Mammary epithelial cell (primary cell): Measurements from ENCODE around the gene MRPS33.

Experiments used
- CTCF ChIP-seq, 2 donors: IDR thresholded peaks in 1 of 2; conservative IDR thresholded peaks in 1 of 2; 2 replicates each; pipeline ENCODE4 v1.5.1; 2011 to 2012; ENCODE audit warnings: inconsistent platforms in 2 of 2, low read length in 2 of 2, mild to moderate bottlenecking in 2 of 2, control low read depth in 1 of 2, low read depth in 1 of 2; ENCODE audit not compliant: insufficient read depth in 1 of 2; ENCODE audit errors: extremely low read depth in 1 of 2
- EZH2 ChIP-seq: IDR thresholded peaks from 2 replicates; pipeline ENCODE4 v1.6.1; 2012; ENCODE audit warnings: low read length, inconsistent platforms, borderline replicate concordance

GRCh38 chr7:140972344-140972743 is 42.4 kb downstream of the MRPS33 start:
- no peak for TF ChIP-seq CTCF (conservative IDR thresholded peaks at IDR 0.05 in 1 of 2, IDR thresholded peaks at IDR 0.05 in 1 of 2; ENCODE audit: extremely low read depth in 1 of 2, insufficient read depth in 1 of 2, low read depth in 1 of 2, low read length in 2 of 2)
- no peak for TF ChIP-seq EZH2
